ACHN (cell line): ENCODE results near the gene OR2T2.
"Not testable (repeated sequence)": the region's sequence is repeated elsewhere in the genome, so short reads cannot be mapped to it uniquely, and the experiment has no call there.

Experiments
- DNase-seq: peaks from one replicate; pipeline ENCODE4 v3.0.0-alpha.2; 2015
- in situ Hi-C: cut with HindIII; loops from 2 replicates; pipeline ENCODE4 v1.10.0; 2017; ENCODE audit warnings: low sequenced_read_pairs, low pct_ligation_motif_present, low pct_unique_long_range_greater_than_20kb

The OR2T2 gene

GRCh38 chr1:248448409-248449074 lies 3.1 kb downstream of the OR2T2 start:
- in situ Hi-C loops, DNase-seq: not testable (repeated sequence)

- DNase-seq, in situ Hi-C loops: not testable (repeated sequence)
Observed at GRCh38 chr1:248449821-248450465, 4.5 kb downstream of the OR2T2 start.

- in situ Hi-C loops, DNase-seq: not testable (repeated sequence)
Observed at GRCh38 chr1:248450466-248451145, 5.2 kb downstream of the OR2T2 start.

GRCh38 chr1:248453619-248454018 lies 8.2 kb downstream of the OR2T2 start:
- in situ Hi-C loops, DNase-seq: not testable (repeated sequence)

GRCh38 chr1:248455045-248455444 lies 9.6 kb downstream of the OR2T2 start:
- DNase-seq, in situ Hi-C loops: not testable (repeated sequence)

- DNase-seq, in situ Hi-C loops: not testable (repeated sequence)
Observed at GRCh38 chr1:248456635-248457034, 11.2 kb downstream of the OR2T2 start.

GRCh38 chr1:248459117-248459516 lies 13.7 kb downstream of the OR2T2 start:
- in situ Hi-C loops, DNase-seq: not testable (repeated sequence)

GRCh38 chr1:248471154-248471553 lies 25.7 kb downstream of the OR2T2 start:
- no peak for DNase-seq
- in situ Hi-C loops = no loop called here

- in situ Hi-C loops, DNase-seq: not testable (repeated sequence)
Observed at GRCh38 chr1:248472111-248472510, 26.7 kb downstream of the OR2T2 start.

GRCh38 chr1:248473051-248473450 lies 27.6 kb downstream of the OR2T2 start, which contains the start of gene OR2T3:
OR2T3 (plus strand) TSS chr1:248473351; CDS start chr1:248473351, 0 bp downstream.
- DNase-seq, in situ Hi-C loops: not testable (repeated sequence)

- in situ Hi-C loops, DNase-seq: not testable (repeated sequence)
Observed at GRCh38 chr1:248475660-248476059, 30.2 kb downstream of the OR2T2 start.

- DNase-seq, in situ Hi-C loops: not testable (repeated sequence)
Observed at GRCh38 chr1:248481686-248482579, 36.5 kb downstream of the OR2T2 start.

GRCh38 chr1:248488289-248488688 lies 42.9 kb downstream of the OR2T2 start, which contains the start of gene OR2T5:
OR2T5 (plus strand) TSS chr1:248488589; CDS start chr1:248488589, 0 bp downstream.
- DNase-seq, in situ Hi-C loops: not testable (repeated sequence)

- DNase-seq, in situ Hi-C loops: not testable (repeated sequence)
Observed at GRCh38 chr1:248496661-248497060, 51.2 kb downstream of the OR2T2 start.

GRCh38 chr1:248500305-248501035 lies 55.0 kb downstream of the OR2T2 start:
- DNase-seq = not testable (repeated sequence)

More at GRCh38 chr1:248500305-248501035, 55.0 kb downstream of the OR2T2 start:
- in situ Hi-C loops = not testable (repeated sequence)
